ENCODE data around the gene ZFP36. TPM values are rescaled to one million over a fixed set of nuclear protein-coding genes. Genes with fewer than 3 reads are reported as not detected.

ZFP36 gene
- total RNA-seq, 1 experiment from 2014 or later = not detected

DNA sequence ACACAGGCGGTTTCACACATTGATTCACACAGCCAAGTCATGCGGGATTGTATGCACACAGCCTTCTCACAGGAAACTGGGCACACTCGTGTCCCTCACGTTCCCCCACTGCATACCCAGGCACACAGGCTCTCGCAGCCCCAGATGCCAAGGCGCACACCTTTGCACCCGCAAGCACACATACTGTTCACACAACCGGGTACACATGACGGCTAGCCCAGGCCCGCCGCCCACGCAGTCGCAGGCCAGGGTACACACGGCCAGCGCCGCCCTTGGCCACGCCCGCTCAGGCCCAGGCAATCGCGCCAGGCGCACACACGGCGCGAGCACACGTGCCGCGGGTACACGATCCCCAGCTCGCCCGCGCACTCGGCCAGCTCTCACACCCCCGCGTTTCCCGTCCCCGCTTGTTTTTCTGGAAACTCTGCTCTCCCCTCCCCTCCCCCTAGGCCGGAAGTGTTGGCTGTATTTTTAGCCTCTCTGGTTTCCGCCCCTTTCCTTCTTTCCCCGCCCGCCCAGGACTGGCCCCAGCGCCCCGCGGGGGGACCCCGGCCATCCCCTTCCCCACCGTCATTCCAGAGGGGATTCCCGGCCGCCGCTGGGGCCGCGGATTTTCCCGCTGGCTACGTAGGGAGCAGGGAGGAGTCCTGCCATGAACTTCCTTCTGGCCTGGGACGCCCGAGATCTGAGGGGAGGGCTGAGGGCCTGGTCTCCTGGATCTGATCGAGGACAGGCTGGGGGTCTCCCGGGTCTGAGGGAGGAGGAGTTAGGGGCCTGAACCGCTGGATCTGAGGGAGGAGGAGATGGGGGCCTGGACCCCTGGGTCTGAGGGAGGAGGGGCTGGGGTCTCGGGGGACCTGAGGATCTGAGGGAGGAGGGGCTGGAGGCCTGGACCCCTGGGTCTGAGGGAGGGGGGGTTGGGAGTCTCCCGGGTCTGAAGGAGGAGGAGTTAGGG lies 4.0 kb upstream of the ZFP36 start:
- in situ Hi-C loops (cut with HindIII; ENCODE audit: low pct_unique_long_range_greater_than_20kb, low sequenced_read_pairs) = no loop called here
- DNase-seq (ENCODE audit: low read depth) = peak; percentile 82

DNA sequence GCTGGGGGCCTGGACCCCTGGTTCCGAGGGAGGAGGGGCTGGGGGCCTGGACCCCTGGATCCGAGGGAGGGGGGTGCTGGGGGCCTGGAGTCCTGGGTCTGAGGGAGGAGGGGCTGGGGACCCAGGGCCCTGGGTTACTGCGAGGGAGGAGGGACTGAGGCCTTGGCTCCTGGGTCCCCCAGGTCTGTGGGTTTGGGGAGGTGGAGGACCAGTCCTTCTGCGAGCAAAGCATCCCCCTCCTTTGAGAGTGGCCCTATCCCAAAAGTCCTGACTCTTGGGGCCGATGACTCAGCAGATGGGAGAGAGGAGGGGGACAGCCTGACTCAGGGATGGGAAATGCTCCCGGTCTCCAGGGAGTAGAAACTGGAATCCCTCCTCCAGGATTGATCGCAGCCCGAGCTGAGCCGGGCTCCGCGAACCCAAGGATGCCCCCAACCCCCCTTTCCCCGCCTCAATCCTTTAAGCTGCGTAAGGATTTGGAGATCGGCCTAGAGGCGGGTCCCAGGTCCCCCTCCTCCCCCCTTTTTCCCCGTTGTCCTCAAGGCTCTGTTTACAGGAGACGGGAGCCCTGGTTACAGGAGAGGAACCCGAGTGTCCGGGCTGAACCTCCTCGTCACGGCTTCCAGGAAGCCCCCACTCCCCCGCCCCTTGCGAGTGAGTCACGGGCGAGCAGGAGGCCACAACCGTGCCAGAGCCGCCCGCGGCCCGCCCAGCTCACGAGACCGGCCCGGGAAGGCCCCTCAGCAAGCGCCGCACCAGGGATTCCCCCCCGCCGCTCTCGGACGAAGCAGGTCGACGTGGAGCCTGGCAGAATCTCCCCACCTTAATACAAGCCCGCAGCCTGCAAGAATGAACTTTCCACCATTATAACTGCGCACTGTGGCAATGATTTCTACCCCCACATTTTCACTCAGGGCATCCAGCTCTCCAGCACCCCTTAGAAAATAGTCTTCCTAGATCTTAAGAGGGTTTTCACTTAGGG lies 3.0 kb upstream of the ZFP36 start:
- in situ Hi-C loops (cut with HindIII; ENCODE audit: low pct_unique_long_range_greater_than_20kb, low sequenced_read_pairs) = no loop called here
- peak; percentile 98 for DNase-seq (ENCODE audit: low read depth)

DNA sequence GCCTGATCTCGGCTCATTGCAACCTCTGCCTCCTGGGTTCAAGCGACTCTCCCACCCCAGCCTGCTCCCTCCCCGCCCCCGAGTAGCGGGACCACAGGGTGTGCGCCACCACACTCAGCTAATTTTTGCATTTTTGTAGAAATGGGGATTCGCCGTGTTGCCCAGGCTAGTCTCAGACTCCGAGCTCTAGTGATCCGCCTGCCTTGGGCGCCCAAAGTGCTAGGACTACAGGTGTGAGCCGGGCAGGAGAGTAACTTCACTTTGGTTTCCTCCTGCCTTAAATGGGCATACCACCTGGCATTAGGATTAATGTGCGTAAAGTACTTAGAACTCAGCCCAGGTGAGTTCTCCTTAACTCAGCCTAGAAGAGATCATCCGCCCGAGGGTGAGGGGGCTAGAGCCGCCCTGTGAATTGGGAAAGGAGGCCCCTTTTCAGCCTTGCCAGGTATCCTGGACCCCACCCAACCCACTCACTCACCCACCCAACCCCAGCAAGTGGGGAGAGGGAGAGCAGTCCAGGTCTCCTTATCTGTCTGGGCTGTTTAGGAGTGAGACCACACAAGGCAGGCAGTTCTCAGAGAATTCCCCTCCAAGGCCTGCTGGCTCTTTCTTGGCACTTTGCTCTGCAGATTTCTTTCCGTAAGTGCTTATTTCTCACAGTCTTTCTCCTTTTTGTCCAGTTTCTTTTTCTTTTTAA lies 1.2 kb upstream of the ZFP36 start:
- no peak for DNase-seq (ENCODE audit: low read depth)
- in situ Hi-C loops (cut with HindIII; ENCODE audit: low pct_unique_long_range_greater_than_20kb, low sequenced_read_pairs) = no loop called here

DNA sequence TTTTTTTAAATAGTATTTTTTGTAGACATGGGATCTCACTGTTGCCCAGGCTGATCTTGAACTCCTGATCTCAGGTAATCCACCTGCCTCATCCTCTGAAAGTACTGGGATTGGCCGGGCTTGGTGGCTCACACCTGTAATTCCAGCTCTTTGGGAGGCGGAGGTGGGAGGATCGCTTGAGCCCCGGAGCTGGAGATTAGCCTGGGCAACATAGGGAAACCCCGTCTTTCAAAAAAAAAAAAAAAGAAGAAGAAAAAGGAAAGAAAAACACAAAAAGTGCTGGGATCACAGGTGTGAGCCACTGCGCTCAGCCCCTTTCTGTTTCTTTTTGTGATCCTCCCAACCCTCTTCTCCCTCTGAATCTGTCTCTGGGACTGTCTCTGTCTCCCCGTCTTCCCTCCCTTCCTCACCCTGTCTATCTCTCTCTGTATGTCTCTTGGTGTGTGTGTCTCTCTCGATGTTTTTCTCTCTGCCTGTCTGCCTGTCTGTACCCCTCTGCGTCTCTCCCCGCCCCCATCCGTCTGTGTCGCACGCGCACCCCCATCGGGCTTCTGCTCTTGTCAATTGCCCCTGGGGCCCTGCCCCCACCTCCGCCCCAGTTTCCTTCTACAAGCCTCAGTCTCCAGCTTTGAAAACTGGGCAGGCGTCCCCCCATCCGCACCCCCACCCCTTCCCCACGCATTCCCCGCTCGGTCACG lies 540 bp upstream of the ZFP36 start:
- in situ Hi-C loops (cut with HindIII; ENCODE audit: low pct_unique_long_range_greater_than_20kb, low sequenced_read_pairs) = no loop called here
- DNase-seq (ENCODE audit: low read depth) = no peak

DNA sequence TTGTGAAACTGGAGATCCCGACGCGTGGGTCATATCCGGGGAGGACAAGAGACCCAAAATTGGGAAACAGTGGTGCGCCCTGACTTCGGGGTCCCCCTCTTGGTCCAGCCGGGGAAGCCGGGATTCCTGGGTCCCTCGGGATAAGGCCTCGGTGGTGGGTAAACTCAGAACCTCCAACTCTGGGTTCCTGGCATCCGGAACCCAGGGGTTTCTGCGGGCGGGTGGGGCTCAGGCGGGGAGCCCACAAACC lies 688 bp downstream of the ZFP36 start:
- no peak for DNase-seq (ENCODE audit: low read depth)
- in situ Hi-C loops (cut with HindIII; ENCODE audit: low pct_unique_long_range_greater_than_20kb, low sequenced_read_pairs) = no loop called here

DNA sequence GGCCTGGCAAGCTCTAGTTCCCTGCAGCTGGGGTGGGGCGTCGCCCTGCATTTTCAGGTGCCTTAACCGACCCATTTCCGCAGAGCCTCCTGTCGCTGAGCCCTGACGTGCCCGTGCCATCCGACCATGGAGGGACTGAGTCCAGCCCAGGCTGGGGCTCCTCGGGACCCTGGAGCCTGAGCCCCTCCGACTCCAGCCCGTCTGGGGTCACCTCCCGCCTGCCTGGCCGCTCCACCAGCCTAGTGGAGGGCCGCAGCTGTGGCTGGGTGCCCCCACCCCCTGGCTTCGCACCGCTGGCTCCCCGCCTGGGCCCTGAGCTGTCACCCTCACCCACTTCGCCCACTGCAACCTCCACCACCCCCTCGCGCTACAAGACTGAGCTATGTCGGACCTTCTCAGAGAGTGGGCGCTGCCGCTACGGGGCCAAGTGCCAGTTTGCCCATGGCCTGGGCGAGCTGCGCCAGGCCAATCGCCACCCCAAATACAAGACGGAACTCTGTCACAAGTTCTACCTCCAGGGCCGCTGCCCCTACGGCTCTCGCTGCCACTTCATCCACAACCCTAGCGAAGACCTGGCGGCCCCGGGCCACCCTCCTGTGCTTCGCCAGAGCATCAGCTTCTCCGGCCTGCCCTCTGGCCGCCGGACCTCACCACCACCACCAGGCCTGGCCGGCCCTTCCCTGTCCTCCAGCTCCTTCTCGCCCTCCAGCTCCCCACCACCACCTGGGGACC lies 1.2 kb downstream of the ZFP36 start:
- in situ Hi-C loops (cut with HindIII; ENCODE audit: low pct_unique_long_range_greater_than_20kb, low sequenced_read_pairs) = no loop called here
- DNase-seq (ENCODE audit: low read depth) = no peak

DNA sequence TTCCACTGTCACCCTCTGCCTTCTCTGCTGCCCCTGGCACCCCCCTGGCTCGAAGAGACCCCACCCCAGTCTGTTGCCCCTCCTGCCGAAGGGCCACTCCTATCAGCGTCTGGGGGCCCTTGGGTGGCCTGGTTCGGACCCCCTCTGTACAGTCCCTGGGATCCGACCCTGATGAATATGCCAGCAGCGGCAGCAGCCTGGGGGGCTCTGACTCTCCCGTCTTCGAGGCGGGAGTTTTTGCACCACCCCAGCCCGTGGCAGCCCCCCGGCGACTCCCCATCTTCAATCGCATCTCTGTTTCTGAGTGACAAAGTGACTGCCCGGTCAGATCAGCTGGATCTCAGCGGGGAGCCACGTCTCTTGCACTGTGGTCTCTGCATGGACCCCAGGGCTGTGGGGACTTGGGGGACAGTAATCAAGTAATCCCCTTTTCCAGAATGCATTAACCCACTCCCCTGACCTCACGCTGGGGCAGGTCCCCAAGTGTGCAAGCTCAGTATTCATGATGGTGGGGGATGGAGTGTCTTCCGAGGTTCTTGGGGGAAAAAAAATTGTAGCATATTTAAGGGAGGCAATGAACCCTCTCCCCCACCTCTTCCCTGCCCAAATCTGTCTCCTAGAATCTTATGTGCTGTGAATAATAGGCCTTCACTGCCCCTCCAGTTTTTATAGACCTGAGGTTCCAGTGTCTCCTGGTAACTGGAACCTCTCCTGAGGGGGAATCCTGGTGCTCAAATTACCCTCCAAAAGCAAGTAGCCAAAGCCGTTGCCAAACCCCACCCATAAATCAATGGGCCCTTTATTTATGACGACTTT lies 2.0 kb downstream of the ZFP36 start:
- in situ Hi-C loops (cut with HindIII; ENCODE audit: low pct_unique_long_range_greater_than_20kb, low sequenced_read_pairs) = no loop called here
- no peak for DNase-seq (ENCODE audit: low read depth)

DNA sequence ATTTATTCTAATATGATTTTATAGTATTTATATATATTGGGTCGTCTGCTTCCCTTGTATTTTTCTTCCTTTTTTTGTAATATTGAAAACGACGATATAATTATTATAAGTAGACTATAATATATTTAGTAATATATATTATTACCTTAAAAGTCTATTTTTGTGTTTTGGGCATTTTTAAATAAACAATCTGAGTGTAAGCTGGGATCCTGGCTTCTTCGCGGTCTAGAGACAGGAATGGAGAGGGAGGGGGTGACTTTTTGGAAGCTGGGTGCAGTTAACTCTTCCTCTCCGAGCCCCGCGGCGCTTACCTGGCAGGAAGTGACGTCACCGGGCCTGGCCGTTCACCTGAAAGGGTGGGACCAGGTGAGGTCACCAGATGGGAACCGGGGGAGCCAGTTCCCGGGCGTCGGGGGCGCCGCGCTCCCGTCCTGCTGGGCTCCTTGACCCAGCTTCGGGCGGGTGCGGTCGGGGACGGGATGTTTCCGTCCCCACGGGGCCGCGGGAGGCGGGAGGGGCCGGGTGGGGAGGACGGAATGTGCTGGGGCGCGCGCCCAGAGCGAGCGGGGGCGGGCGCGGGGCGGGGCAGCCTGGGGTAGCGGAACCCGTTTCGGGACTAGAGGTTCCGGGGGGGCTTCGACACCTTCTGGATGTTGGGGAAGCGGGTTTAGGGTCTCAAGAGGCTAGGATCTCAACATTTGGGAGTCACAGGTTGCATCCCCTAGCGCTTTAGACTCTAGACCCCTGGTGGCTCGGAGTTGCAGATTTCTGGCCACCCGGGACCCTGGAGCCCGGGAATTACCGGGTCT lies 2.8 kb downstream of the ZFP36 start:
- DNase-seq (ENCODE audit: low read depth) = no peak
- in situ Hi-C loops (cut with HindIII; ENCODE audit: low pct_unique_long_range_greater_than_20kb, low sequenced_read_pairs) = no loop called here

DNA sequence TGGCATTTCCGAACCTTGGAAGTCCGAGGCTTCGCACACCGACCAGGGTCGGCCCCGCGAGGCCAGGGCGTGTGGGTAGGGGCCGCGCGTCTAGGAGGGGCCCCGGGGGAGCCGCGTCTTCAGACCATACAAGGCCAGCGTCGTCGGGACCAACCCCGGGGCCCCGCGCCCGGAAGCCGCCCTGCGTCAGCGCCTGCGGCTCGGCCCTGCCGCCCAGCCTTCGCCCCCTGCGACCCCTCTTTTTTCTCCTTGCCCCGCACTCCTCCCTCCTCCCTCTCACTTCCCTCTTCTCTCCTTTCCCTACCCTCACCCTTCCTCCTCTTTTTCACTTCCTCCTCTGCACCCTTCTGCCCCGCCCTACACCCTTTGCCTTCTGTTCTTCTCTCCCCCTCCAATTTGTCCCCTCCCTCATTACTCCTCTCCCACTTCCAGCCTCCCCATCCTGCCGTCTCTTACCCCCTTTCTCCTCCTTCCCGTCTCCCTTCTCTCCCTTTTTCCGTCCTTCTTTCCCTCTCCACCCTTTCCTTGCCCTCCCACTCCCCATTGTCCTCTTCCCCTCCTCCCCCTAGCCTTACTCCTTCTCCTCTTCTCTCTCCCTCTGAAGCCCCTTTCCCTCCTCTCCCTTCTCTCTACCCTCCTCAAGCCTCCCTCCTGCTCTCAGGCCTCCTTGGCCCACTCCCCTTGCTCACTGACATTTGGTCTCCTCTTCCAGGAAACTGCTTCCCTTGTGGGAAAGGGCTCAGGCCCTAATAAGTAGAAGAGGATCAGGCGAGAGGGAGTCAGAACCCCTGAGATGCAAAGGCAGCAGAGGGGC lies 3.6 kb downstream of the ZFP36 start:
- in situ Hi-C loops (cut with HindIII; ENCODE audit: low pct_unique_long_range_greater_than_20kb, low sequenced_read_pairs) = no loop called here
- DNase-seq (ENCODE audit: low read depth) = no peak

DNA sequence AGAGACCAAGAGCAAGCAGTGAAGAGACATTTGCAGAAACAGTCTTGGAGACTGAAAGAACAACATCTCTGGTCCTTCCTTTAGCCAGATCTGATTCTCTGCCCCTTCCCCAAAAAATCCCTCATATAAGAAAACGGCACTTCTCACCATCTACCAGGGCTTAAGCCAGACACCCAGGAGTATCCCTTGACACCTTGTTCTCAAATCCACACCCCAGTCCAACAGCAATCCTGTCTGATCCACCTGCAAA lies 4.1 kb downstream of the ZFP36 start:
- in situ Hi-C loops (cut with HindIII; ENCODE audit: low pct_unique_long_range_greater_than_20kb, low sequenced_read_pairs) = no loop called here
- DNase-seq (ENCODE audit: low read depth) = no peak

DNA sequence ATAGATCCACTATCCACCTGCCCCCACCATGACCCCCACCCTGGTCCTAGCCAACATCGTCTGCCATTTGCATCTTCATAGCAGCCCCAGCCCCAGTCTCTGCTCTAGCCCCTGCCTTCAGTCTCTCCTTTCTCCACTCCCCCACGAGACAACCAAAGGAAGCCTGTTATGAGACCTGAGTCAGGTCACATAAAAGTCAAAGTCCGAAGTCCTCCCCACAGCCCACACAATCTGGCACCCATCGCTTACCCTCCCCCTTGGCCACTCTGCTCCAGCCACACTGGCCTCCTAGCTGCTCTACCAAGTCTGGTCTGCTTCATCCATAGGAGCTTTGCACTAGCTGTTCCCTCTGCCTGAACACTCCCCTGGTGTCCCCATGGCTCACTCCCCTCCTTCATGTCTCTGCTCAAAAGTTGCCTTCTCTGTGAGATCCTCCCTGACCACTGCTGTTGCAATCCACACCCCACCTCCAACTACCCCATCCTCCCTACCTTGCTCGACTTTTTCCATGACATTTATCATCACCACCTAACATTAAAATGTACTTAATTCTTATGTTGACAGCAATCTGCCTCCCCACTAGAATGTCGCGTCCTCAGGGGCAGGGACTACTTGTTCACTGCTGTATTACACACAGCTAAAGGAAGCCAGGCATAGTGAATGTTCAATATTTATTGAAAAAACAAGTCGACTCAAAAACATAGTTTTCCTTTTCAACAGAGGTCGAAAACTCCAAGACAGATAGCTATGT lies 4.6 kb downstream of the ZFP36 start:
- in situ Hi-C loops (cut with HindIII; ENCODE audit: low pct_unique_long_range_greater_than_20kb, low sequenced_read_pairs) = no loop called here
- no peak for DNase-seq (ENCODE audit: low read depth)

DNA sequence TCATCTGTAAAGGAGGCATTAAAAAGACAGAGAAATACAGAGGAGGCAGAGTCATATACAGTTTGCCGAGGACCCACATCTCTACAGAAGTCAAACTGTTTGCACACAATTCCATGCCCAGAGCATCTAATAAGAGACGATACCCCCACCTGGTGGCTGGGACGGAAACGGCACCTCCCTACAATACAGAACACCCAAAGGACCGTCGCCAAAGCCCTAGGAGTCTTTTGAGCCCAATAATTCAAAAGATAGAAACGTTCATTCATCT lies 5.1 kb downstream of the ZFP36 start:
- no peak for DNase-seq (ENCODE audit: low read depth)
- in situ Hi-C loops (cut with HindIII; ENCODE audit: low pct_unique_long_range_greater_than_20kb, low sequenced_read_pairs) = no loop called here

DNA sequence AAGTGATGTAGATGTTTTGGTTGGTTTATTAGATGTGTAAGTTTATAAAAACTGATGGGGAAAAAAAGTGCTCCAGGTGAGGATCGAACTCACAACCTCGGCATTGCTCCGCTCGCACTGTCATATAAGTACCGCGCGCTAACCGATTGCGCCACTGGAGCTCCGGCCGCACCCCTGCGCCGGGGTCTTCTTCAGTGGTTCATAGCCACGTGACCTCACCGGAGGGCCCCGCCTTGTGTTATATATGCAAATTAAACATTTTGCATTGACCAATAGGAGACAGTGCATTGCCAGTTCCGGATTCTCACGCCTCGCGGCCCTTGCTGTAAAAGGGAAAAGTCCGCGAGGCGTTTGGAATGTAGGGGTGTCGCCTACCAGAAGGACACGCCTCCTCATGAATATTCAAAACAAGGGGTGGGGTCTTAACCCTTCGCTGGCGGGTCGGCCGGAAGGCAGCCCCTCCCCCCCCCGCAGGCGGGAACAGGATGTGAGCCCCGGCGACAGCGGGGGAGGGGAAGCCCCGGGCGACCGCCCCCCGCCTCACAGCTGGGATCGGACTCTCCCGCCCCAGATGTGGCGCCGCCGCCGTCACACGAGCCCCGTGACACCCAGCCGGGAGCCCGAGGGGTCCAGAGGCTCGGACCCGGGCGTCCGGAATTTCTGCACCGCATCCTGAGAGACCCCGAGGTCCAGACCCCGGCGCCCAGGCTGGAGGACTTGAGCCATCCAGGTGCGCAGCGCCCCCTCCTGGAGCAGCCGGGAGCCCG lies 5.6 kb downstream of the ZFP36 start, which contains the start of gene PLEKHG2:
Gene PLEKHG2, plus strand, starts transcription at position 570 of the 767 bp plus-strand sequence. CDS start 1,418 bp downstream, outside the sequence.
- in situ Hi-C loops (cut with HindIII; ENCODE audit: low pct_unique_long_range_greater_than_20kb, low sequenced_read_pairs) = no loop called here

DNA sequence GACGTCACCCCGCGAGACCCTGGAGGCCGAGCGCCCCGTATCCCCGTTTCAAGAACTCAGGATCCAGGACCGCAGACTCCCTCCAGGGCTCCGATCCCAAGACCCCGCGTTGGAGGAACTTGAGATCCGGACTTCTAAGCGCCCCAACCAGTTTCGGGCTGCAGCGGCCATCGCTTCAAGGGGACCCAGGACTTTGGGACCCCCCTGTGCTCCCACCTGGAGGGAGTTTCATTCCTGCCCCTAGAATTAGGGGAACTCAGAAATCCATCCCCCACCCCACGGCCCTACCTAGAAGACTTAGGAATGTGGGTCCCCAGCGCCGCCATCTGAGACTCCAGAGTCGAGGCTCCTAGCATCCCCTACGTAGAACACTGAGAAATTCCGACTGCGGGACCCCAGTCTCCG lies 6.2 kb downstream of the ZFP36 start:
- DNase-seq (ENCODE audit: low read depth) = no peak
- in situ Hi-C loops (cut with HindIII; ENCODE audit: low pct_unique_long_range_greater_than_20kb, low sequenced_read_pairs) = no loop called here

More for the DNA sequence above, 5.6 kb downstream of the ZFP36 start, which contains the start of gene PLEKHG2:
- peak; percentile 100 for DNase-seq (ENCODE audit: low read depth)

Measured in Caki2 (cell line).